ENCODE results near the gene RUNX1.

RUNX1 gene

GRCh38 chr21:34861258-34861657, 187.8 kb downstream of the RUNX1 start:
- TF ChIP-seq ZFX (IDR thresholded peaks at IDR 0.05; ENCODE audit: borderline replicate concordance), result no peak
- TF ChIP-seq, protein P1, sequence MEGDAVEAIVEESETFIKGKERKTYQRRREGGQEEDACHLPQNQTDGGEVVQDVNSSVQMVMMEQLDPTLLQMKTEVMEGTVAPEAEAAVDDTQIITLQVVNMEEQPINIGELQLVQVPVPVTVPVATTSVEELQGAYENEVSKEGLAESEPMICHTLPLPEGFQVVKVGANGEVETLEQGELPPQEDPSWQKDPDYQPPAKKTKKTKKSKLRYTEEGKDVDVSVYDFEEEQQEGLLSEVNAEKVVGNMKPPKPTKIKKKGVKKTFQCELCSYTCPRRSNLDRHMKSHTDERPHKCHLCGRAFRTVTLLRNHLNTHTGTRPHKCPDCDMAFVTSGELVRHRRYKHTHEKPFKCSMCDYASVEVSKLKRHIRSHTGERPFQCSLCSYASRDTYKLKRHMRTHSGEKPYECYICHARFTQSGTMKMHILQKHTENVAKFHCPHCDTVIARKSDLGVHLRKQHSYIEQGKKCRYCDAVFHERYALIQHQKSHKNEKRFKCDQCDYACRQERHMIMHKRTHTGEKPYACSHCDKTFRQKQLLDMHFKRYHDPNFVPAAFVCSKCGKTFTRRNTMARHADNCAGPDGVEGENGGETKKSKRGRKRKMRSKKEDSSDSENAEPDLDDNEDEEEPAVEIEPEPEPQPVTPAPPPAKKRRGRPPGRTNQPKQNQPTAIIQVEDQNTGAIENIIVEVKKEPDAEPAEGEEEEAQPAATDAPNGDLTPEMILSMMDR (IDR thresholded peaks at IDR 0.05), result no peak

DNA sequence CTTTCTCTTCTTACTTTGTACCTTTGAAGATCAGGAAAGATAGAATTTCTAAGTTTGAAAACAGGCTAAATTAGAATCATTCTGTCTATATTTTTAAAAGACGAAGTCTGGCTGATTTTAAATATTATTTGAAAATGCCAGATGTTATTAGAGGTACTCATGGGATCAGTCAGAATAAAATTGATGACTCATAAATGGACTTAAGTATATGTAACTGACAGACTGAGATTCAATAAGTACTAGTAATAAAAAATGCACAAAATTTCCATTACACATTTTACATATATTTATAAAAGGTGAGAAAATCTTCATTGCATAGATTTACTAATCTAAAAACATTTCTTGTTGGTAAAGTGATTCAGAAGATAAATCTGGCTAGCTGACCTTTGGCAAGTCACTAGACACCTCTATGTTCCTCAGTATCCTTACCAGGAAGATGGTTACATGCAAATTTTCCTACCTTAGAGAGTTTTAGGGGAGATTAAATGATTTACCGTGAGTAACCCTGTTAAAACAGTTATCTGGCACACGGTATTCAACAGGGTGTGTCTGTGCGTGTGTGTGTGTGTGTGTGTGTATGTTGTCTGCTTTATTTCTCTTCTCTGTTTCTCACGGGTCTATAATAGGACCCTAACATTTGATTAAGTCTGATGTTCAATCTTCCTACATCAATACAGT, 189.0 kb downstream of the RUNX1 start:
- no peak for TF ChIP-seq ZFX (IDR thresholded peaks at IDR 0.05; ENCODE audit: borderline replicate concordance)
- TF ChIP-seq, protein P1 (IDR thresholded peaks at IDR 0.05), result no peak
- no peak overlapping the region for H3K27ac ChIP-seq

More at GRCh38 chr21:34861258-34861657, 187.8 kb downstream of the RUNX1 start:
- H3K27ac ChIP-seq, result no peak overlapping the region

- TF ChIP-seq ZFX (IDR thresholded peaks at IDR 0.05; ENCODE audit: borderline replicate concordance), result no peak
- TF ChIP-seq, protein P1 (IDR thresholded peaks at IDR 0.05), result no peak
- no peak overlapping the region for H3K27ac ChIP-seq
Measured at GRCh38 chr21:34858559-34858958, 190.5 kb downstream of the RUNX1 start.

DNA sequence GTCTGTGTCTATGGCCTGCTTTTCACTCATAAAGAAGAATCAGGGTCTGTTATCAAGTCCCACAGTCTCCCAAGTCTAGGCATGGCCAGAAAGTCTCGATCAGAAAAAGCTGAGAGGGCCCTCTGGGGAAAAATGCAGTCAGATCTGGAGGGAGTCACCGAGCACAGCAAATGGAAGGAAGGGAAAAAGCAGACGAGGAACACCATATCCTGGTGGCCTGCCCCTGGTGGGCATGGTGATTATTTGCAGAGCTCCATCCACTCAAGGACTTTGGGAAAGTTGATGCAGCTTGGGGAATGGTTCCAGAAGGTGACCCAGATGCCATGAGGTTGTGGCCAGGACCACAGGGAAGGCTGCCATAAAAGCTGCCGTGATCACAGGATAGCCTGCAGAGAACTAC, 191.2 kb downstream of the RUNX1 start:
- H3K27ac ChIP-seq, result no peak overlapping the region
- TF ChIP-seq, protein P1 (IDR thresholded peaks at IDR 0.05), result no peak
- no peak for TF ChIP-seq ZFX (IDR thresholded peaks at IDR 0.05; ENCODE audit: borderline replicate concordance)

GRCh38 chr21:34857122-34857713, 191.9 kb downstream of the RUNX1 start:
- TF ChIP-seq, protein P1 (IDR thresholded peaks at IDR 0.05), result no peak
- TF ChIP-seq ZFX (IDR thresholded peaks at IDR 0.05; ENCODE audit: borderline replicate concordance), result no peak
- no peak overlapping the region for H3K27ac ChIP-seq

DNA sequence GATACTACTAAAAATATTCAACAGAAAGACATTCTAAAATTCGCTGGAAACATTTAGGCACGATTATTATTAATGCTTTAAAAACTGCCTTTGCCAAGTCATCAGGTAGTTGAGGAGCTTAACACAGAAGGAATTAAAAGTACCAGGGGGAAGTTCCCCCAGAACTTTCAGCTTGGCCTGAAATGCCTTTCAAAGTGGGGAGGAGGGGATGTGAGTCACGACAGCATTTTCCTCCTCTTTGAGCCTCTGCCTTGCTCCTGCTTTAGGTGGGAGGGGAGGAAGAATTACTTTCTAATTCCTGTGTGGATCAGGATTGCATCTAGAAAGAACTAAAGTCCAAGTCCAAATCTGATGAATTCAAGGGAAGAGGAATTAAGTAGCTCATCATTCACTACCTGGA, 196.7 kb downstream of the RUNX1 start:
- TF ChIP-seq, protein P1 (IDR thresholded peaks at IDR 0.05), result no peak
- no peak for TF ChIP-seq ZFX (IDR thresholded peaks at IDR 0.05; ENCODE audit: borderline replicate concordance)
- H3K27ac ChIP-seq, result no peak overlapping the region

GRCh38 chr21:34850166-34850690, 198.9 kb downstream of the RUNX1 start:
- no peak for TF ChIP-seq ZFX (IDR thresholded peaks at IDR 0.05; ENCODE audit: borderline replicate concordance)
- TF ChIP-seq, protein P1 (IDR thresholded peaks at IDR 0.05), result no peak
- H3K27ac ChIP-seq, result no peak overlapping the region

Measured in 22Rv1 (cell line).